ENCODE results near the gene FOXG1.

The FOXG1 gene

GRCh38 chr14:28762303-28762954 lies 4.2 kb upstream of the FOXG1 start:
- Histone ChIP-seq H3K4me3 (ENCODE audit: low read depth, low read length) (no peak overlapping the region), H3K27me3 (ENCODE audit: control insufficient read depth, insufficient read depth, low read length) (peaks cover 94% of the 10 kb centered on the region), H3K27ac (ENCODE audit: low read depth, low read length) (no peak overlapping the region), H3K36me3 (ENCODE audit: control insufficient read depth, insufficient read depth, low read length) (no peaks in the 10 kb centered on the region), H3K4me1 (ENCODE audit: control insufficient read depth, insufficient read depth, low read length) (peaks cover 26% of the 10 kb centered on the region), H3K9ac (ENCODE audit: low read depth, low read length) (no peak overlapping the region), H3K9me3 (ENCODE audit: control insufficient read depth, insufficient read depth, low read length) (no peaks in the 10 kb centered on the region)

GRCh38 chr14:28762955-28763326 lies 3.6 kb upstream of the FOXG1 start:
- Histone ChIP-seq H3K9me3 (ENCODE audit: control insufficient read depth, insufficient read depth, low read length) (no peaks in the 10 kb centered on the region), H3K9ac (ENCODE audit: low read depth, low read length) (no peak overlapping the region), H3K27ac (ENCODE audit: low read depth, low read length) (no peak overlapping the region), H3K36me3 (ENCODE audit: control insufficient read depth, insufficient read depth, low read length) (no peaks in the 10 kb centered on the region), H3K27me3 (ENCODE audit: control insufficient read depth, insufficient read depth, low read length) (peaks cover 94% of the 10 kb centered on the region), H3K4me3 (ENCODE audit: low read depth, low read length) (no peak overlapping the region), H3K4me1 (ENCODE audit: control insufficient read depth, insufficient read depth, low read length) (peaks cover 26% of the 10 kb centered on the region)

GRCh38 chr14:28763751-28764256 lies 2.8 kb upstream of the FOXG1 start:
- Histone ChIP-seq H3K4me3 (ENCODE audit: low read depth, low read length) (no peak overlapping the region), H3K36me3 (ENCODE audit: control insufficient read depth, insufficient read depth, low read length) (no peaks in the 10 kb centered on the region), H3K4me1 (ENCODE audit: control insufficient read depth, insufficient read depth, low read length) (peaks cover 23% of the 10 kb centered on the region), H3K27ac (ENCODE audit: low read depth, low read length) (no peak overlapping the region), H3K9ac (ENCODE audit: low read depth, low read length) (no peak overlapping the region), H3K27me3 (ENCODE audit: control insufficient read depth, insufficient read depth, low read length) (peaks cover 94% of the 10 kb centered on the region), H3K9me3 (ENCODE audit: control insufficient read depth, insufficient read depth, low read length) (no peaks in the 10 kb centered on the region)

GRCh38 chr14:28764257-28765160 lies 2.1 kb upstream of the FOXG1 start:
- no peaks in the 10 kb centered on the region for H3K9me3 ChIP-seq (ENCODE audit: control insufficient read depth, insufficient read depth, low read length)
- no peak overlapping the region for H3K27ac ChIP-seq (ENCODE audit: low read depth, low read length)
- H3K36me3 ChIP-seq (ENCODE audit: control insufficient read depth, insufficient read depth, low read length): no peaks in the 10 kb centered on the region
- H3K4me1 ChIP-seq (ENCODE audit: control insufficient read depth, insufficient read depth, low read length): peaks cover 20% of the 10 kb centered on the region
- H3K9ac ChIP-seq (ENCODE audit: low read depth, low read length): no peak overlapping the region
- H3K27me3 ChIP-seq (ENCODE audit: control insufficient read depth, insufficient read depth, low read length): peaks cover 94% of the 10 kb centered on the region
- no peak overlapping the region for H3K4me3 ChIP-seq (ENCODE audit: low read depth, low read length)

GRCh38 chr14:28765169-28765830 lies 1.3 kb upstream of the FOXG1 start:
- Histone ChIP-seq H3K9me3 (ENCODE audit: control insufficient read depth, insufficient read depth, low read length) (no peaks in the 10 kb centered on the region), H3K9ac (ENCODE audit: low read depth, low read length) (no peak overlapping the region), H3K36me3 (ENCODE audit: control insufficient read depth, insufficient read depth, low read length) (no peaks in the 10 kb centered on the region), H3K27me3 (ENCODE audit: control insufficient read depth, insufficient read depth, low read length) (peaks cover 94% of the 10 kb centered on the region), H3K4me3 (ENCODE audit: low read depth, low read length) (peak overlapping the region; percentile 68), H3K4me1 (ENCODE audit: control insufficient read depth, insufficient read depth, low read length) (peaks cover 14% of the 10 kb centered on the region; the same call in 1 of the 2 replicates), H3K27ac (ENCODE audit: low read depth, low read length) (no peak overlapping the region)

GRCh38 chr14:28765831-28766468 lies 637 bp upstream of the FOXG1 start:
- H3K4me3 ChIP-seq (ENCODE audit: low read depth, low read length): peak overlapping the region; percentile 68
- no peak overlapping the region for H3K9ac ChIP-seq (ENCODE audit: low read depth, low read length)
- peaks cover 94% of the 10 kb centered on the region for H3K27me3 ChIP-seq (ENCODE audit: control insufficient read depth, insufficient read depth, low read length)
- H3K4me1 ChIP-seq (ENCODE audit: control insufficient read depth, insufficient read depth, low read length): peaks cover 14% of the 10 kb centered on the region; the same call in 1 of the 2 replicates
- H3K36me3 ChIP-seq (ENCODE audit: control insufficient read depth, insufficient read depth, low read length): no peaks in the 10 kb centered on the region
- H3K9me3 ChIP-seq (ENCODE audit: control insufficient read depth, insufficient read depth, low read length): no peaks in the 10 kb centered on the region
- H3K27ac ChIP-seq (ENCODE audit: low read depth, low read length): no peak overlapping the region

- Histone ChIP-seq H3K27ac (ENCODE audit: low read depth, low read length) (no peak overlapping the region), H3K27me3 (ENCODE audit: control insufficient read depth, insufficient read depth, low read length) (peaks cover 94% of the 10 kb centered on the region), H3K9me3 (ENCODE audit: control insufficient read depth, insufficient read depth, low read length) (no peaks in the 10 kb centered on the region), H3K9ac (ENCODE audit: low read depth, low read length) (no peak overlapping the region), H3K4me1 (ENCODE audit: control insufficient read depth, insufficient read depth, low read length) (peaks cover 14% of the 10 kb centered on the region; the same call in 1 of the 2 replicates), H3K4me3 (ENCODE audit: low read depth, low read length) (peak overlapping the region; percentile 48), H3K36me3 (ENCODE audit: control insufficient read depth, insufficient read depth, low read length) (no peaks in the 10 kb centered on the region)
These were observed 654 bp downstream of the FOXG1 start for GRCh38 chr14:28767030-28767852.

- Histone ChIP-seq H3K4me3 (ENCODE audit: low read depth, low read length) (peak overlapping the region; percentile 48), H3K36me3 (ENCODE audit: control insufficient read depth, insufficient read depth, low read length) (no peaks in the 10 kb centered on the region), H3K4me1 (ENCODE audit: control insufficient read depth, insufficient read depth, low read length) (peaks cover 14% of the 10 kb centered on the region; the same call in 1 of the 2 replicates), H3K9me3 (ENCODE audit: control insufficient read depth, insufficient read depth, low read length) (no peaks in the 10 kb centered on the region), H3K27me3 (ENCODE audit: control insufficient read depth, insufficient read depth, low read length) (peaks cover 94% of the 10 kb centered on the region), H3K27ac (ENCODE audit: low read depth, low read length) (no peak overlapping the region), H3K9ac (ENCODE audit: low read depth, low read length) (no peak overlapping the region)
These were observed 1.5 kb downstream of the FOXG1 start for GRCh38 chr14:28767853-28768741.

- Histone ChIP-seq H3K27me3 (ENCODE audit: control insufficient read depth, insufficient read depth, low read length) (peaks cover 94% of the 10 kb centered on the region), H3K27ac (ENCODE audit: low read depth, low read length) (no peak overlapping the region), H3K4me1 (ENCODE audit: control insufficient read depth, insufficient read depth, low read length) (peaks cover 21% of the 10 kb centered on the region), H3K9ac (ENCODE audit: low read depth, low read length) (no peak overlapping the region), H3K36me3 (ENCODE audit: control insufficient read depth, insufficient read depth, low read length) (no peaks in the 10 kb centered on the region), H3K9me3 (ENCODE audit: control insufficient read depth, insufficient read depth, low read length) (no peaks in the 10 kb centered on the region), H3K4me3 (ENCODE audit: low read depth, low read length) (no peak overlapping the region)
These were observed 2.8 kb downstream of the FOXG1 start for GRCh38 chr14:28769276-28769880.

Data from HUES48 (cell line).